Tibial nerve (tissue), 4 donors: ENCODE results near the gene CLHC1.
A peak's percentile ranks its signal among the peaks of the same experiment; 100 is the strongest.

Experiments used
- EP300 ChIP-seq, 2 donors: sonication (generic); formaldehyde crosslinking; IDR thresholded peaks; one replicate each; pipeline ENCODE4 v1.6.1; 2017; ENCODE audit warnings: antibody characterized with exemption in 2 of 2, mild to moderate bottlenecking in 1 of 2
- TF ChIP-seq, protein P1 (sequence below), 5 experiments: fragments of 200-600 bp in 3 of 5; fragments of 450-650 bp in 2 of 5; sonication (generic) in 3 of 5; IDR thresholded peaks; one replicate each; pipeline ENCODE4 v1.5.1; 2016 to 2019; ENCODE audit warnings: antibody characterized with exemption in 5 of 5, mild to moderate bottlenecking in 3 of 5, moderate library complexity in 2 of 5

DNA sequence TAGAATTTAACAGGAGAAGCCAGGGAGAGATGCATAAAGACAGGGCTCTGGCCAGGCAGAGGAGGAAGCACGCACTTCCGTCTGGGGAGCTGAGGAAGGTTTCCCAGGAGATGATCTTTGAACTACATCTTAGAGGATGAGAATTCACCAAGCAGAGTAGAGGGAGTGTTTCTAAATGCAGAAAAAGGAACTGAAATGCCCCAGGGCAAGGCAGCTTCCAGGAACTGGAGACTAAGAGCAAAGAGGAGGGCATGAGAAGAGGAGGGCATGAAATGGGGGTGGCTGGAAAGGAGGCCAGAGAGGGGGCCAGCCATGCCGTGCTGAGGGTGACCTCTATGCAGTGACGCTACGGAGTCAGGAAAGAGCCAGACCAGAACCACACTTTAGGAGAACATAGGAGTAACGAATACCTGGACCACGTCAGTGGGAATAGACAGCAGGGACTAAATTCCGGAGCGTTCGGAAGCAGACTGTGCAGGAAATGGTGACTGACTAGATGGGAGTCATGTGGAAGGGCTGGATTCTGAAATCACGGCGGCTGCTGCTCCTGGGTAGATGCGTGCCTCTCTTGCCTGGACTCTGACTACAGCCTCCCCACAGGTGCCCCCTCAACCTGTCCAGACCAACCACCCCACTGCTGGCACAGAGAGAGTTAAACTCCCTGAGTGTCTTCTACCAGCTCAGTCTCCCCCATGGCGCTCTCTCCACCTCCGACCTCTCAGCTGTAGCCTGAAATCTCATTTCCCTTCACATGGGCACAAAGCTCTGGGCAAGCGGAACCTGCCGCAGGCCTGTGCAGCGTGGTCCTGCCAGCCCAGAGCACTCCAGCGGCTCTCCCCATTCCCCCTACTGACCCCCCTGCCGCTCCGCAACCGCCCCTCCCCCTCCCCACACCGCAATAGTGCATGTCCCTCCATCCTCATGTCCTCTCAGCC lies 94.8 kb downstream of the CLHC1 start:
- TF ChIP-seq, protein P1, sequence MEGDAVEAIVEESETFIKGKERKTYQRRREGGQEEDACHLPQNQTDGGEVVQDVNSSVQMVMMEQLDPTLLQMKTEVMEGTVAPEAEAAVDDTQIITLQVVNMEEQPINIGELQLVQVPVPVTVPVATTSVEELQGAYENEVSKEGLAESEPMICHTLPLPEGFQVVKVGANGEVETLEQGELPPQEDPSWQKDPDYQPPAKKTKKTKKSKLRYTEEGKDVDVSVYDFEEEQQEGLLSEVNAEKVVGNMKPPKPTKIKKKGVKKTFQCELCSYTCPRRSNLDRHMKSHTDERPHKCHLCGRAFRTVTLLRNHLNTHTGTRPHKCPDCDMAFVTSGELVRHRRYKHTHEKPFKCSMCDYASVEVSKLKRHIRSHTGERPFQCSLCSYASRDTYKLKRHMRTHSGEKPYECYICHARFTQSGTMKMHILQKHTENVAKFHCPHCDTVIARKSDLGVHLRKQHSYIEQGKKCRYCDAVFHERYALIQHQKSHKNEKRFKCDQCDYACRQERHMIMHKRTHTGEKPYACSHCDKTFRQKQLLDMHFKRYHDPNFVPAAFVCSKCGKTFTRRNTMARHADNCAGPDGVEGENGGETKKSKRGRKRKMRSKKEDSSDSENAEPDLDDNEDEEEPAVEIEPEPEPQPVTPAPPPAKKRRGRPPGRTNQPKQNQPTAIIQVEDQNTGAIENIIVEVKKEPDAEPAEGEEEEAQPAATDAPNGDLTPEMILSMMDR (IDR thresholded peaks at IDR 0.05) = no peak
- TF ChIP-seq EP300 (IDR thresholded peaks at IDR 0.05) = peak in 1 of 2 donors; percentile 27
